Erythroblast (primary cell): Measurements from ENCODE around the gene POR.

ENCODE experiments used
- GATA1 ChIP-seq: IDR thresholded peaks from 2 replicates; pipeline ENCODE4 v1.6.1; 2011; ENCODE audit warnings: low read depth, mild to moderate bottlenecking, control low read depth, low read length, moderate library complexity
- POLR2A ChIP-seq: IDR thresholded peaks from 2 replicates; pipeline ENCODE4 v1.6.1; 2011; ENCODE audit warnings: mild to moderate bottlenecking, low read length

- TF ChIP-seq POLR2A, result no peak
- TF ChIP-seq GATA1, result no peak
Measured at GRCh38 chr7:75889223-75889825, 25.6 kb upstream of the POR start.
